GM10266 (cell line): ENCODE data around the gene MDC1.
"Not testable (repeated sequence)": the region's sequence is repeated elsewhere in the genome, so short reads cannot be mapped to it uniquely, and the experiment has no call there.

Experiments
- DNase-seq: peaks from one replicate; pipeline ENCODE4 v3.0.0; 2012; ENCODE audit errors: extremely low spot score
- TF ChIP-seq, protein P1 (sequence below): IDR thresholded peaks from 2 replicates; pipeline ENCODE4 v1.5.1; 2012; ENCODE audit warnings: mild to moderate bottlenecking, low read depth; ENCODE audit not compliant: control insufficient read depth, insufficient read depth; ENCODE audit errors: missing control alignments

Gene MDC1, protein sequence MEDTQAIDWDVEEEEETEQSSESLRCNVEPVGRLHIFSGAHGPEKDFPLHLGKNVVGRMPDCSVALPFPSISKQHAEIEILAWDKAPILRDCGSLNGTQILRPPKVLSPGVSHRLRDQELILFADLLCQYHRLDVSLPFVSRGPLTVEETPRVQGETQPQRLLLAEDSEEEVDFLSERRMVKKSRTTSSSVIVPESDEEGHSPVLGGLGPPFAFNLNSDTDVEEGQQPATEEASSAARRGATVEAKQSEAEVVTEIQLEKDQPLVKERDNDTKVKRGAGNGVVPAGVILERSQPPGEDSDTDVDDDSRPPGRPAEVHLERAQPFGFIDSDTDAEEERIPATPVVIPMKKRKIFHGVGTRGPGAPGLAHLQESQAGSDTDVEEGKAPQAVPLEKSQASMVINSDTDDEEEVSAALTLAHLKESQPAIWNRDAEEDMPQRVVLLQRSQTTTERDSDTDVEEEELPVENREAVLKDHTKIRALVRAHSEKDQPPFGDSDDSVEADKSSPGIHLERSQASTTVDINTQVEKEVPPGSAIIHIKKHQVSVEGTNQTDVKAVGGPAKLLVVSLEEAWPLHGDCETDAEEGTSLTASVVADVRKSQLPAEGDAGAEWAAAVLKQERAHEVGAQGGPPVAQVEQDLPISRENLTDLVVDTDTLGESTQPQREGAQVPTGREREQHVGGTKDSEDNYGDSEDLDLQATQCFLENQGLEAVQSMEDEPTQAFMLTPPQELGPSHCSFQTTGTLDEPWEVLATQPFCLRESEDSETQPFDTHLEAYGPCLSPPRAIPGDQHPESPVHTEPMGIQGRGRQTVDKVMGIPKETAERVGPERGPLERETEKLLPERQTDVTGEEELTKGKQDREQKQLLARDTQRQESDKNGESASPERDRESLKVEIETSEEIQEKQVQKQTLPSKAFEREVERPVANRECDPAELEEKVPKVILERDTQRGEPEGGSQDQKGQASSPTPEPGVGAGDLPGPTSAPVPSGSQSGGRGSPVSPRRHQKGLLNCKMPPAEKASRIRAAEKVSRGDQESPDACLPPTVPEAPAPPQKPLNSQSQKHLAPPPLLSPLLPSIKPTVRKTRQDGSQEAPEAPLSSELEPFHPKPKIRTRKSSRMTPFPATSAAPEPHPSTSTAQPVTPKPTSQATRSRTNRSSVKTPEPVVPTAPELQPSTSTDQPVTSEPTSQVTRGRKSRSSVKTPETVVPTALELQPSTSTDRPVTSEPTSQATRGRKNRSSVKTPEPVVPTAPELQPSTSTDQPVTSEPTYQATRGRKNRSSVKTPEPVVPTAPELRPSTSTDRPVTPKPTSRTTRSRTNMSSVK (N-terminal part only)

DNA sequence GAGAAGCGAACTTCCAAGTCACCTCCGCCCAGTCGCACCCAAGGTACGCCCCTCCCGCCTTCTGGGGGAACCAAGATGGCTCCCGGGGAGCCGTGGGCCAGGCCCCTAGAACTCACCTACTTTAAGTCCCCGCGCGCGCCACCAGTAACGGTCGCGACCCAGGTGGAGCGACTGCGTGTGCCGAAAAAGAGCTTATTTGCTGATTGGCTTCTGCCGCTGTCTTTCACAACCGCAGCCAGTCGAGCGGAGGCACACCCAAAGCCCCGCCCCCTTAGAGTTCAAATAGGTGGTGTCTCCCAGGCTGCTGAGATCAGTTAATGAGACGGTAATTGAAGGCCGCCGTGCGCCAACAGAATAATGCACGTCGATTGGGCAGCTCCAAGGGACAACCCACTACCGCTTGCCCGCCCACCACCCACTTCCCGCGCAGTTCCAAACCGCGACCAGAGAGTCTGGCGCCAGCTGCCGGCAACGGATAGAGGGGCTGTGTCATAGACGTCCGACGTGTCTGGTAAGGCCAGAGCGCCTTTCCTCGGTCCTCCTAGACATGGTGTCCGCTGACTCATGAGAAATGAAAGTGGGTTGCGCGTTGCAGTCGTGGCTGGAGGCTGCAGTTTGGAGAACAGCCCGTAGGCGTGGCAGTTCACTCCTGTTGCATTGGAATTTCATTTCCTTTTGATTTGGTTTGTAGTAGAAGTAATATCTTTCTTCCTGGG, at the start of gene MDC1:
MDC1 (minus strand) TSS at position 153 of the 716 bp plus-strand sequence. CDS start 2,106 bp downstream, outside the sequence.
- peak; percentile 94 for DNase-seq
- TF ChIP-seq, protein P1, sequence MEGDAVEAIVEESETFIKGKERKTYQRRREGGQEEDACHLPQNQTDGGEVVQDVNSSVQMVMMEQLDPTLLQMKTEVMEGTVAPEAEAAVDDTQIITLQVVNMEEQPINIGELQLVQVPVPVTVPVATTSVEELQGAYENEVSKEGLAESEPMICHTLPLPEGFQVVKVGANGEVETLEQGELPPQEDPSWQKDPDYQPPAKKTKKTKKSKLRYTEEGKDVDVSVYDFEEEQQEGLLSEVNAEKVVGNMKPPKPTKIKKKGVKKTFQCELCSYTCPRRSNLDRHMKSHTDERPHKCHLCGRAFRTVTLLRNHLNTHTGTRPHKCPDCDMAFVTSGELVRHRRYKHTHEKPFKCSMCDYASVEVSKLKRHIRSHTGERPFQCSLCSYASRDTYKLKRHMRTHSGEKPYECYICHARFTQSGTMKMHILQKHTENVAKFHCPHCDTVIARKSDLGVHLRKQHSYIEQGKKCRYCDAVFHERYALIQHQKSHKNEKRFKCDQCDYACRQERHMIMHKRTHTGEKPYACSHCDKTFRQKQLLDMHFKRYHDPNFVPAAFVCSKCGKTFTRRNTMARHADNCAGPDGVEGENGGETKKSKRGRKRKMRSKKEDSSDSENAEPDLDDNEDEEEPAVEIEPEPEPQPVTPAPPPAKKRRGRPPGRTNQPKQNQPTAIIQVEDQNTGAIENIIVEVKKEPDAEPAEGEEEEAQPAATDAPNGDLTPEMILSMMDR = no peak

DNA sequence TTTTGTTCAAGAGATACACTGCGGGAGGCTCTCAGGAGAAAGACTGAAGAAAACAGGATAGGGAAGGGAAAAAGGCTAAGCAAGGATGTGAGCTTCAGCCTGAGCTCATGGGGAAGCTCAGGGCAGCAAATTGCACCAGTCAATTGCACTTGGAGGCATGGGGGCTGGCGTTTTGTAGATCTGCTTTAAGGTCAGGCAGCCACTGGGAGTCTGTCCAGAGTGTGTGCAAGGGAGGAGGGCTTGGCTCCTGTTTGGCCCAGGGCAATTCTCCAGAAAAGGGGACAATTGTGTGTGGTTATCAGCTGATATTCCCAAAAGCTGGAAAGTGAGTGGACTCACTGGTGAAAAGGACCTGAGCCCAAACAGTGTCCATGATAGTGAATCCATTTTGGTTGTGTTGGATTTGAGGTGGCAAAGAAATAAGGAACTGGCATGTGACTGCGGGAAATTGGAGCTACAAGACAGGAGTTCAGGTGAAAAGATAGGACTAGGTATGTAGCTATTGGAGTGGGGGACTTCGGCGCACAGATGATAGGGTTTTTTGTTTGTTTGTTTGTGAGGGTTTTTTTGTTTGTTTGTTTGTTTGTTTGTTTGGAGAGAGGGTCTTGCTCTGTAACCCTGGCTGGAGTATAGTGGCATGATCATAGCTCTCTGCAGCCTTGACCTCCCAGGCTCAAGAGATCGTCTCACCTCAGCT, 49.5 kb upstream of the MDC1 start:
- TF ChIP-seq, protein P1 = no peak
- no peak for DNase-seq

DNA sequence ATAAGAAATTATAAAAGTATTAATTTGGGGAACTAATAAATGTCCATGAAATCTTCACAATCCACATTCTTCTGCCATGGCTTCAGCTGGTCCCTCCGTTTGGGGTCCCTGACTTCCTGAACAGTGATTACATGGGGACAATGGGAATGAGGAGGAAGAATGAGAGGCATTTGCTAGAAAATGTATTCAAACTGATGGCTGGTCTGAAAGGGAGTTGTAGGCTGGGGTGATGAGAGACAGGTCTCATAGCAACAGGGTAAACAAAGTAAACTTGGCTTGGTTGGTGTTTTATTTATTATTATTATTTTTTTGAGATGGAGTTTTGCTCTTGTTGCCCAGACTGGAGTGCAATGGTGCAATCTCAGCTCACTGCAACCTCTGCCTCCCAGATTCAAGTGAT, 48.4 kb upstream of the MDC1 start:
- DNase-seq = not testable (repeated sequence)

DNA sequence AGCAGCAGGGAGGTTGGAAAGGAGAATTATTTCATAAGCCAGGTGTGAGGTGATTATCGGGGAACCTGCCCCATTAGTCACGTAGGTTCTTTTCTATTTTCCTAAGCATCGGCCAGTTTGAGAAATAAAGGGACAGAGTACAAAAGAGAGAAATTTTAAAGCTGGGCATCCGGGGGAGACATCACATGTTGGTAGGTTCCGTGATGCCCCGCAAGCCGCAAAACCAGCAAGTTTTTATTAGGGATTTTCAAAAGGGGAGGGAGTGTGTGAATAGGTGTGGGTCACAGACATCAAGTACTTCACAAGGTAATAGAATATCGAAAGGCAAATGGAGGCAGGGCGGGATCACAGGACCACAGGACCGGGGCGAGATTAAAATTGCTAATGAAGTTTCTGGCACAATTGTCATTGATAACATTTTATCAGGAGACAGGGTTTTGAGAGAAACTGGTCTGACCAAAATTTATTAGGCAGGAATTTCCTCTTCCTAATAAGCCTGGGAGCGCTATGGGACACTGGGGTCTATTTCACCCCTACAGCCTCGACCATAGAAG, 47.5 kb upstream of the MDC1 start:
- DNase-seq = not testable (repeated sequence)

DNA sequence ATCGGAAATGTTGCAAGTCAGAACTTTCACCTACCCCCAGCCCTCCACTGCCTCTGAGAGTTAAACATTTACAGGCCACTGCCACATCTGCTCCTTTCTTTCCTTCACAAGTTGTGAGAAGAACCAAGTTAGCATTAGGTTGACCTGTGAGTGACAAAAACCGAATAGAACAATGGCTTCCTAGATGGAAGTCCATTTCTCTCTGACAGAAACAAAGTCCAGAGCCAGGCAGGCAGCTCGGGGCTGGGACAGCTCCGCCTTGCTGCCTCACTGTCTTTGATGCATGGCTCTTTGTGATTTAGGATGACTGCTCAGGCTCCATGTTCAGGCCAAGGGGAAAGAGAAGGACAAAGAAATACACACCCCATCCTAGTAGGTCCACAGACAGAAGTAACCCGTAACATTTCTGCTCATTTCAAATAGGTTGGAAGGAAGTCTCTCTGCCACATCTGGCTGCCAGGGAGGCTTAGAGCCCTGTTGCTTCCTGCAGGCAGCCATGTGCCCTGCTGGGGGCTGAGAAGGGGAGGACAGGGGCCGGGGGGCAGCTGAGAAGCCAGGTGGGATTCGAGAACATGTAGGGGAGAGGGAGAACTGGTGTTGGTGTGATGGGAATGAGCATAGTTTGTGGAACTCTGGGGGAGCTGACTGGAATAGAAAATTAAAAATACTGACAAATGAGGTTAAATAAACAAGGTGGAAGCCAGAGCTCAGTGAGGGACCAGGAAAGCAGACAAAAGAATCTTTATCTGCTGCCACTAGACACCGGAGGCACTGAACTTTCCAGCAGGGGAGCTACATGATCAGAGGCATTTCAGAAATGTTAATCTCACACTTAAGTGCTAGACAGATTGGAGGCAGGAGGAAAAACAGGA, 46.8 kb upstream of the MDC1 start:
- DNase-seq = no peak
- TF ChIP-seq, protein P1 = no peak

DNA sequence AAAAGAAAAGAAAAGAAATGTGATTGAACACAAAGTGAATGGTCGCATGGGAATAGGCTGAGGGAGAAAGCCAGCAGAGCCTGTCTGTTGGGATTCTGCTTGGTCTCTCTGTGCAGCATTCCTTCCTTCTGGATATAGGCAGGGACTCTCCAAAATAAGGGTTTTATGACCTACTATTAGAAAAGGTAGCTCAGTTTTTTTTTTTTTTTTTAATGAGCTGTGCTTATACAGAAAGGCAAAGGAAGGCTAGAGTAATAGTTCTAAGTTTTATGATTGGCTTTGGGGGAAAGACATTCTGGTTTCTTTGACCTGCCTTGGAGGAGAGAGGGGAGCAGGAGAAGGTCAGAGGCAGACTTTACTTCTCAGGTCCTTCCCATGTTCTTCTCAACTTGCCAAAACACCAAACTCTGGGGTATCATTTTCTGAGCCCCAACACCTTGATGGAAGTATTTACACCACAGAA, 46.1 kb upstream of the MDC1 start:
- TF ChIP-seq, protein P1 = no peak

More for the DNA sequence above, 46.1 kb upstream of the MDC1 start:
- no peak for DNase-seq
